KMS-11 (cell line): ENCODE measurements around the gene TLN1.

Experiments used
- H2AFZ ChIP-seq: fragments of 200-600 bp; sonication (generic); 2 replicates; pipeline ENCODE4 v1.6.1; 2016; ENCODE audit warnings: antibody characterized with exemption, mixed run types, low read depth
- H3K27ac ChIP-seq: fragments of 200-600 bp; sonication (generic); 2 replicates; pipeline ENCODE4 v1.6.1; 2016; ENCODE audit warnings: mild to moderate bottlenecking, mixed run types
- H3K27me3 ChIP-seq: fragments of 200-600 bp; sonication (generic); 2 replicates; pipeline ENCODE4 v1.6.1; 2017; ENCODE audit warnings: mild to moderate bottlenecking, low read depth, mixed run types, moderate library complexity; ENCODE audit not compliant: insufficient read depth
- H3K36me3 ChIP-seq: fragments of 200-600 bp; sonication (generic); 2 replicates; pipeline ENCODE4 v1.6.1; 2017; ENCODE audit warnings: mild to moderate bottlenecking, mixed run types; ENCODE audit not compliant: insufficient read depth
- H3K4me1 ChIP-seq: fragments of 200-600 bp; sonication (generic); 2 replicates; pipeline ENCODE4 v1.6.1; 2016; ENCODE audit warnings: mild to moderate bottlenecking, low read depth, mixed run types; ENCODE audit not compliant: poor library complexity, severe bottlenecking
- H3K4me2 ChIP-seq: fragments of 200-600 bp; sonication (generic); 2 replicates; pipeline ENCODE4 v1.7.0; 2016; ENCODE audit warnings: mild to moderate bottlenecking, mixed run types
- H3K4me3 ChIP-seq: fragments of 200-600 bp; sonication (generic); IDR thresholded peaks from 2 replicates; pipeline ENCODE4 v1.6.1; 2017; ENCODE audit warnings: low read depth, low read length, mixed read lengths; ENCODE audit not compliant: insufficient read depth
- H3K79me2 ChIP-seq: fragments of 200-600 bp; sonication (generic); 2 replicates; pipeline ENCODE4 v1.6.1; 2016; ENCODE audit warnings: low read depth, mixed run types; ENCODE audit not compliant: insufficient read depth
- H3K9ac ChIP-seq: fragments of 200-600 bp; sonication (generic); 2 replicates; pipeline ENCODE4 v1.6.1; 2016; ENCODE audit warnings: mild to moderate bottlenecking, mixed run types
- H4K20me1 ChIP-seq: fragments of 200-600 bp; sonication (generic); 2 replicates; pipeline ENCODE4 v1.6.1; 2016; ENCODE audit warnings: mild to moderate bottlenecking, mixed run types; ENCODE audit not compliant: insufficient read depth
- TF ChIP-seq, protein P1 (sequence below): fragments of 200-600 bp; sonication (generic); conservative IDR thresholded peaks from 2 replicates; pipeline ENCODE4 v1.6.1; 2017; ENCODE audit warnings: low read depth, mild to moderate bottlenecking, antibody characterized with exemption, low read length, moderate library complexity, mixed read lengths

The TLN1 gene

DNA sequence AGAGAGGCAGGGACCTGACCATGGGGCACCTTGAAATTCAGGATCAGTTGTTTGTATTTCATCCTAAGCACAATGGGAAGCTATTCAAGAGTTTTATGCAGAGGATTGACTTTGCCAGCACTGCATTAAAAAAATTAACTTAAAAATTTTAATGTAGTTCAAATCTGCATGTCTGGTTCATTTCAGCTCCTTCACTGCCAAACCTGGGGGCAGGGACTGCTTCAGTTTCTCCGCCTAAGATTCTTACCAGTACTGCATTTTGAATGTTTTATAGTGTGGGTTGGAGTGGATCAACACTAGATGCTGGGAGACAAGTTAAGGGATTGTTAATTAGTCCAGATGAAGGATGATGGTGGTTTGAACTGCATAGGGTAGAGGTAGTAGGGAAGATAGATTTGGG is 37.8 kb upstream of the TLN1 start:
- Histone ChIP-seq H3K4me3 (no peak overlapping the region), H3K9ac (no peak overlapping the region), H3K27ac (no peak overlapping the region), H3K4me2 (no peak overlapping the region), H3K36me3 (no peaks in the 10 kb centered on the region), H2AFZ (no peak overlapping the region), H3K79me2 (0 out of 2 replicates have a peak, but pooled peaks cover 7% of the 10 kb centered on the region), H4K20me1 (no peaks in the 10 kb centered on the region), H3K4me1 (no peaks in the 10 kb centered on the region), H3K27me3 (no peaks in the 10 kb centered on the region)
- TF ChIP-seq, protein P1, sequence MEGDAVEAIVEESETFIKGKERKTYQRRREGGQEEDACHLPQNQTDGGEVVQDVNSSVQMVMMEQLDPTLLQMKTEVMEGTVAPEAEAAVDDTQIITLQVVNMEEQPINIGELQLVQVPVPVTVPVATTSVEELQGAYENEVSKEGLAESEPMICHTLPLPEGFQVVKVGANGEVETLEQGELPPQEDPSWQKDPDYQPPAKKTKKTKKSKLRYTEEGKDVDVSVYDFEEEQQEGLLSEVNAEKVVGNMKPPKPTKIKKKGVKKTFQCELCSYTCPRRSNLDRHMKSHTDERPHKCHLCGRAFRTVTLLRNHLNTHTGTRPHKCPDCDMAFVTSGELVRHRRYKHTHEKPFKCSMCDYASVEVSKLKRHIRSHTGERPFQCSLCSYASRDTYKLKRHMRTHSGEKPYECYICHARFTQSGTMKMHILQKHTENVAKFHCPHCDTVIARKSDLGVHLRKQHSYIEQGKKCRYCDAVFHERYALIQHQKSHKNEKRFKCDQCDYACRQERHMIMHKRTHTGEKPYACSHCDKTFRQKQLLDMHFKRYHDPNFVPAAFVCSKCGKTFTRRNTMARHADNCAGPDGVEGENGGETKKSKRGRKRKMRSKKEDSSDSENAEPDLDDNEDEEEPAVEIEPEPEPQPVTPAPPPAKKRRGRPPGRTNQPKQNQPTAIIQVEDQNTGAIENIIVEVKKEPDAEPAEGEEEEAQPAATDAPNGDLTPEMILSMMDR: no peak

DNA sequence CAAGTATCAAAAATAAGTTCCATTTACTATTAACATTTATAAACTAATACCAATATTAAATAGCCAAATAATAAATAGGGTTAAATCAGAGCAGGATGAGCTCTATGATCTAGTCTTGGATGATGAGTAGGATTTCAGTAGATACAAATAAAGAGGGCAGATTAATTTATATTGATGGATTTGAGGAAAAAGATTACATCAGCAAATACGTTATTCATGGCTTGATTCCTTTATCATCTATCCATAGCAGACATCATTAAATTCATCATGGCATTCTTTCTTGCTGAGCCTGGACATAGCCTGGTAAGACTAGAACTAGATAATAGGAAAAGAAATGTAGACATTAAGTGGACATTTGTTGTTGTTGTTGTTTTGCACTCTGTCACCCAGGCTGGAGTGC is 35.5 kb upstream of the TLN1 start:
- TF ChIP-seq, protein P1: no peak

DNA sequence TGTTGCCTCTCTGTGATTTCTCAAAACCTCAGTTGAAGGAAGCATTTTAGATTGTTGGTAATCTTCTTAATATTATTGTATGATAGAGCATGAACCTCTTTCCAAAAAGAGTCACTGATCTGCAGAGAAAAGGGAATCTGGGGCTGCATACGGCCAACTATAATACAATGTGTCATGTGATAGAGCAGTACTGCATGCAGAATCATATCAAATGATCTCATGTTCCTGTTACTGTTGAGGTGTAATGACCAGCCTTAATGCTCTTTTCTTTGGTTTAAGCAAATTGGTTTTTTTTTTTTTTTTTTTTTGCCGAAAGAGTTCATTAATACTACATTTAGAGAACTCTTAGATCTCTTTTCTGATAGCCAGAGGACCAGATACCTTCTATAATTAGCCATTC is 35.0 kb upstream of the TLN1 start:
- Histone ChIP-seq H3K9ac (no peak overlapping the region), H3K4me3 (no peak overlapping the region), H3K27me3 (no peaks in the 10 kb centered on the region), H3K27ac (no peak overlapping the region), H3K4me2 (no peak overlapping the region), H2AFZ (no peak overlapping the region), H3K79me2 (peaks cover 13% of the 10 kb centered on the region; the same call in 1 of the 2 replicates), H3K4me1 (no peaks in the 10 kb centered on the region), H4K20me1 (no peaks in the 10 kb centered on the region), H3K36me3 (no peaks in the 10 kb centered on the region)
- TF ChIP-seq, protein P1: no peak

More for the DNA sequence above, 35.5 kb upstream of the TLN1 start:
- H3K27ac ChIP-seq: no peak overlapping the region
- H2AFZ ChIP-seq: no peak overlapping the region
- no peaks in the 10 kb centered on the region for H4K20me1 ChIP-seq
- H3K4me1 ChIP-seq: no peaks in the 10 kb centered on the region
- H3K9ac ChIP-seq: no peak overlapping the region
- H3K4me3 ChIP-seq: no peak overlapping the region
- H3K36me3 ChIP-seq: no peaks in the 10 kb centered on the region
- no peak overlapping the region for H3K4me2 ChIP-seq
- H3K27me3 ChIP-seq: no peaks in the 10 kb centered on the region
- H3K79me2 ChIP-seq: peaks cover 8% of the 10 kb centered on the region; the same call in 1 of the 2 replicates

DNA sequence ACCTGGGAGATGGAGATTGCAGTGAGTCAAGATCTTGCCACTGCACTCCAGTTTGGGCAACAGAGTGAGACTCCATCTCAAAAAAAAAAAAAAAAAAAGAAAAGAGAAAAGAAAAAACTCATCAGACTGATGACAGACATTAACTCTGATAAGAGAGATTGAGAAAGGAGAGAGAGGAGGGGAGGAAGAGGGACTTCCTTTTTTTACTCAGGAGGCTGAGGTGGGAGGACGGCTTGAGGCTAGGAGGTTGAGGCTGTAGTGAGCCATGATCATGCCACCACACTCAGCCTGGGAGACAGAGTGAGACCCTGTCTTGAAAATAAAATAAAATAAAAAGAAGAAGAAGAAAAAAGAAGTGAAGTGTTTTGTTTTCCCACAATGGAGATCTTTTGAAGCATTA is 31.8 kb upstream of the TLN1 start:
- H3K4me1 ChIP-seq: peaks cover 3% of the 10 kb centered on the region
- no peak overlapping the region for H2AFZ ChIP-seq
- no peaks in the 10 kb centered on the region for H3K27me3 ChIP-seq
- H3K9ac ChIP-seq: no peak overlapping the region
- H3K36me3 ChIP-seq: no peaks in the 10 kb centered on the region
- TF ChIP-seq, protein P1: no peak
- H3K4me3 ChIP-seq: no peak overlapping the region
- H3K4me2 ChIP-seq: no peak overlapping the region
- H4K20me1 ChIP-seq: no peaks in the 10 kb centered on the region
- peaks cover 35% of the 10 kb centered on the region; the same call in 1 of the 2 replicates for H3K79me2 ChIP-seq
- H3K27ac ChIP-seq: no peak overlapping the region
